Endothelial cell of umbilical vein (primary cell): Measurements from ENCODE around the gene KIR3DL2. TPM values are rescaled to one million over a fixed set of nuclear protein-coding genes. Genes with fewer than 3 reads are reported as not detected.
"Not testable (repeated sequence)": the region's sequence is repeated elsewhere in the genome, so short reads cannot be mapped to it uniquely, and the experiment has no call there.

Experiments
- BruUV-seq: library from RNA; stranded (reverse); fragments of 400-500 nt; replicated peaks from 2 replicates; lab custom pipeline; 2021; lab: Mats Ljungman, UMichigan
- CTCF ChIA-PET: fragments of 300-600, 350-600 bp; sonication (Branson Sonifier 250); formaldehyde crosslinking; loops from one replicate; lab custom pipeline; 2021; ENCODE audit warnings: antibody characterized with exemption, inconsistent platforms; lab: Charles Lee
- POLR2A ChIA-PET: fragments of 300-600, 350-600 bp; sonication (Branson Sonifier 250); formaldehyde crosslinking; loops from one replicate; lab custom pipeline; 2021; ENCODE audit warnings: antibody characterized with exemption, inconsistent platforms; lab: Charles Lee
- DNase-seq: peaks from one replicate; pipeline ENCODE4 v3.0.0-alpha.2; 2011; ENCODE audit warnings: low read depth, low spot score
- FAIRE-seq: peaks from 2 replicates; lab custom pipeline; 2011; peaks lifted over from hg19 to GRCh38; lab: Jason Lieb, UNC
- H2AFZ ChIP-seq: 2 replicates; pipeline ENCODE4 v1.6.0; 2012; ENCODE audit warnings: low read depth, low read length, control low read depth, inconsistent platforms
- H3K27ac ChIP-seq: 2 replicates; pipeline ENCODE4 v1.5.1; 2011; ENCODE audit warnings: low read depth, mild to moderate bottlenecking, control low read depth, low read length, moderate library complexity; ENCODE audit not compliant: insufficient read depth
- H3K27me3 ChIP-seq, 2 experiments: 2 replicates each; pipeline versions ENCODE4 v1.6.0 to v1.6.1; 2011; ENCODE audit warnings: low read length in 2 of 2, mixed read lengths in 1 of 2; ENCODE audit not compliant: control insufficient read depth in 2 of 2, insufficient read depth in 2 of 2
- H3K36me3 ChIP-seq, 2 experiments: 2 replicates in 1 of 2; 3 replicates in 1 of 2; pipeline ENCODE4 v1.5.1; 2011; ENCODE audit warnings: low read length in 2 of 2, mild to moderate bottlenecking in 1 of 2, moderate library complexity in 1 of 2; ENCODE audit not compliant: control insufficient read depth in 2 of 2, insufficient read depth in 2 of 2; ENCODE audit errors: extremely low read depth in 1 of 2
- H3K4me1 ChIP-seq: 3 replicates; pipeline ENCODE4 v1.5.1; 2011; ENCODE audit warnings: mild to moderate bottlenecking, low read length; ENCODE audit not compliant: control insufficient read depth, insufficient read depth; ENCODE audit errors: extremely low read depth
- H3K4me2 ChIP-seq: 2 replicates; pipeline ENCODE4 v1.6.1; 2011; ENCODE audit warnings: low read length, control low read depth, mixed read lengths; ENCODE audit not compliant: insufficient read depth
- H3K4me3 ChIP-seq, 3 experiments: fragments of 200-600 bp in 1 of 3; sonication (generic), shearing (Covaris generic) in 1 of 3; replicated peaks in 1 of 3; 2 replicates each; pipeline ENCODE4 v1.5.1; 2011 to 2016; ENCODE audit warnings: control low read depth in 3 of 3, low read length in 3 of 3, mild to moderate bottlenecking in 2 of 3, inconsistent platforms in 1 of 3, low read depth in 1 of 3, moderate library complexity in 1 of 3; ENCODE audit not compliant: insufficient read depth in 1 of 3
- H3K79me2 ChIP-seq: 2 replicates; pipeline ENCODE4 v1.6.0; 2012; ENCODE audit warnings: low read length, inconsistent platforms; ENCODE audit not compliant: control insufficient read depth, insufficient read depth
- H3K9ac ChIP-seq: replicated peaks from 2 replicates; pipeline ENCODE3; 2011; ENCODE audit warnings: low read length, control low read depth; ENCODE audit not compliant: insufficient read depth; ENCODE audit errors: extremely low read depth
- H3K9me1 ChIP-seq: replicated peaks from 3 replicates; pipeline ENCODE4 v1.6.0; 2011; ENCODE audit warnings: mild to moderate bottlenecking, low read length; ENCODE audit not compliant: control insufficient read depth, insufficient read depth; ENCODE audit errors: extremely low read depth
- H3K9me3 ChIP-seq: replicated peaks from 2 replicates; pipeline ENCODE4 v1.5.1; 2012; ENCODE audit warnings: low read length, inconsistent platforms; ENCODE audit not compliant: control insufficient read depth, insufficient read depth
- H4K20me1 ChIP-seq: replicated peaks from 2 replicates; pipeline ENCODE3; 2011; ENCODE audit warnings: mild to moderate bottlenecking, low read length; ENCODE audit not compliant: control insufficient read depth, insufficient read depth; ENCODE audit errors: extremely low read depth
- EZH2 ChIP-seq: IDR thresholded peaks from 2 replicates; pipeline ENCODE4 v1.6.1; 2012; ENCODE audit warnings: borderline replicate concordance, low read depth, mild to moderate bottlenecking, moderate library complexity, low read length, inconsistent platforms; ENCODE audit not compliant: severe bottlenecking
- FOS ChIP-seq: IDR thresholded peaks from 2 replicates; pipeline ENCODE4 v1.6.1; 2011; ENCODE audit warnings: mild to moderate bottlenecking, low read length, moderate library complexity, borderline replicate concordance; ENCODE audit not compliant: insufficient read depth
- GATA2 ChIP-seq: IDR thresholded peaks from 2 replicates; pipeline ENCODE4 v1.7.0; 2011; ENCODE audit warnings: low read depth, mild to moderate bottlenecking, moderate library complexity, mixed read lengths, low read length; ENCODE audit not compliant: insufficient read length, insufficient read depth
- POLR2AphosphoS5 ChIP-seq: IDR thresholded peaks from 2 replicates; pipeline ENCODE4 v1.6.1; 2012; ENCODE audit warnings: low read depth, mild to moderate bottlenecking, control low read depth, low read length, moderate library complexity; ENCODE audit not compliant: insufficient read depth
- dilution Hi-C: fragments of 300-500 bp; cut with MboI; formaldehyde crosslinking; loops from one replicate; pipeline ENCODE4 v1.15.0; 2019; ENCODE audit warnings: low sequenced_read_pairs; ENCODE audit not compliant: extremely low pct_ligation_motif_present
- intact Hi-C: fragments of 100-400 bp; cut with micrococcal nuclease; formaldehyde crosslinking; loops from one replicate; pipeline ENCODE4 v1.10.0; 2022
- polyA plus RNA-seq, 4 experiments: library from polyadenylated mRNA; depleted of rRNA in 3 of 4; stranded (reverse) in 3 of 4; unstranded in 1 of 4; fragments of >200 nt; gene quantifications; 2 replicates each; pipeline versions ENCODE4 v1.2.1 to v1.2.3, GENCODE V29; 2011 to 2012; ENCODE audit warnings: missing spikeins in 1 of 4
- total RNA-seq: library from RNA; stranded (reverse); gene quantifications from 2 replicates; pipeline ENCODE4 v1.2.3, GENCODE V29; 2021
- TF ChIP-seq, protein P1 (sequence below): IDR thresholded peaks from 2 replicates; pipeline ENCODE4 v1.6.1; 2011; ENCODE audit not compliant: insufficient read depth, insufficient read length

The KIR3DL2 gene
- total and polyA plus RNA-seq, 2 donors (not counting 3 experiments of a cell fraction or from before 2014, with no cell fraction given): not detected

DNA sequence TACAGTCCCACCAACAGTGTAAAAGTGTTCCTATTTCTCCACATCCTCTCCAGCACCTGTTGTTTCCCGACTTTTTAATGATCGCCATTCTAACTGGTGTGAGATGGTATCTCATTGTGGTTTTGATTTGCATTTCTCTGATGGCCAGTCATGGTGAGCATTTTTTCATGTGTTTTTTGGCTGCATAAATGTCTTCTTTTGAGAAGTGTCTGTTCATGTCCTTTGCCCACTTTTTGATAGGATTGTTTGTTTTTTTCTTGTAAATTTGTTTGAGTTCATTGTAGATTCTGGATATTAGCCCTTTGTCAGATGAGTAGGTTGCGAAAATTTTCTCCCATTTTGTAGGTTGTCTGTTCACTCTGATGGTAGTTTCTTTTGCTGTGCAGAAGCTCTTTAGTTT lies 13.2 kb downstream of the KIR3DL2 start:
- FAIRE-seq, H3K4me3 ChIP-seq, H3K9me3 ChIP-seq, H3K9ac ChIP-seq, H4K20me1 ChIP-seq, intact Hi-C loops, H2AFZ ChIP-seq, H3K27ac ChIP-seq, H3K27me3 ChIP-seq, H3K4me2 ChIP-seq, POLR2A ChIA-PET, CTCF ChIA-PET, BruUV-seq, H3K4me1 ChIP-seq, H3K79me2 ChIP-seq, H3K36me3 ChIP-seq, dilution Hi-C loops, H3K9me1 ChIP-seq, DNase-seq: not testable (repeated sequence)

DNA sequence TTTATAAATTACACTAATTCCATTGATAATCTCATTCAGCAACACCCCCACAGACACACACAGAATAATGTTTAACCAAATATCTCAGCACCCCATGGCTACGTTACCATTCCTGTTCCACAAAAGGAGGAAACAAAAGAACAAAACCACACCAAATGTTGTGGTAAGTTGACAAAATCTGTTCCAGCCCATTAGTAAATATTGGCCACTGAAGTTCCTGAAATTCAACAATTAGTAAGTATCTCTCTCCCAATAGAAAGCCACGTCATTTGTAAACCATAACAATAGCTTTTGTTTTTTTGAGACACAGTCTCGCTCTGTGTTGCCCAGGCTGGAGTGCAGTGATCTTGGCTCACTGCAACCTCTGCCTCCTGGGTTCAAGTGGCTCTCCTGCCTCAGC lies 21.5 kb downstream of the KIR3DL2 start:
- Histone ChIP-seq H3K27me3 (no peaks in the 10 kb centered on the region), H3K79me2 (no peaks in the 10 kb centered on the region), H3K27ac (no peak overlapping the region), H3K4me2 (no peak overlapping the region), H3K9ac (no peak overlapping the region), H3K4me3 (no peak overlapping the region), H3K9me3 (no peaks in the 10 kb centered on the region), H2AFZ (no peak overlapping the region), H3K4me1 (no peaks in the 10 kb centered on the region), H3K36me3 (no peaks in the 10 kb centered on the region), H4K20me1 (no peaks in the 10 kb centered on the region), H3K9me1 (no peaks in the 10 kb centered on the region)
- ChIA-PET POLR2A (no interaction called here), CTCF (interaction anchor here (1.8 kb wide), 1 partner anchor 10 kb away, joined by 7 read pairs; no protein-coding TSS in a partner anchor)
- no peak for DNase-seq
- intact Hi-C loops: no loop called here
- TF ChIP-seq FOS: no peak
- TF ChIP-seq, protein P1, sequence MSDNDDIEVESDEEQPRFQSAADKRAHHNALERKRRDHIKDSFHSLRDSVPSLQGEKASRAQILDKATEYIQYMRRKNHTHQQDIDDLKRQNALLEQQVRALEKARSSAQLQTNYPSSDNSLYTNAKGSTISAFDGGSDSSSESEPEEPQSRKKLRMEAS: no peak
- no peak for TF ChIP-seq POLR2AphosphoS5
- TF ChIP-seq GATA2: no peak
- TF ChIP-seq EZH2: no peak
- FAIRE-seq: no peak
- no TSS peak for BruUV-seq
- dilution Hi-C loops: no loop called here
